Astrocyte (in vitro differentiated cells and primary cell): ENCODE data around the gene DHX36. TPM values are rescaled to one million over a fixed set of nuclear protein-coding genes. Genes with fewer than 3 reads are reported as not detected.

ENCODE experiments used
- DNase-seq: peaks from one replicate; pipeline ENCODE4 v3.0.0-alpha.2; 2010; ENCODE audit warnings: low read depth
- FAIRE-seq: peaks from 2 replicates; lab custom pipeline; 2011; peaks lifted over from hg19 to GRCh38; lab: Jason Lieb, UNC
- H2AFZ ChIP-seq: 2 replicates; pipeline ENCODE4 v1.6.0; 2012; ENCODE audit warnings: low read depth, low read length, inconsistent platforms
- H3K27ac ChIP-seq: 2 replicates; pipeline ENCODE4 v1.5.1; 2011; ENCODE audit warnings: low read depth, low read length, inconsistent platforms
- H3K27me3 ChIP-seq: 2 replicates; pipeline ENCODE4 v1.6.0; 2011; ENCODE audit warnings: low read length, inconsistent platforms; ENCODE audit not compliant: insufficient read depth
- H3K36me3 ChIP-seq: 2 replicates; pipeline ENCODE4 v1.5.1; 2011; ENCODE audit warnings: low read length, inconsistent platforms; ENCODE audit not compliant: insufficient read depth
- H3K4me1 ChIP-seq: 2 replicates; pipeline ENCODE4 v1.5.1; 2011; ENCODE audit warnings: low read length, inconsistent platforms; ENCODE audit not compliant: insufficient read depth
- H3K4me2 ChIP-seq: 2 replicates; pipeline ENCODE4 v1.6.0; 2012; ENCODE audit warnings: low read length, inconsistent platforms
- H3K4me3 ChIP-seq: 2 replicates; pipeline ENCODE4 v1.5.1; 2011; ENCODE audit warnings: low read depth, mild to moderate bottlenecking, low read length, inconsistent platforms; ENCODE audit not compliant: insufficient read depth
- H3K79me2 ChIP-seq: 2 replicates; pipeline ENCODE4 v1.6.0; 2012; ENCODE audit warnings: mild to moderate bottlenecking, low read length, inconsistent platforms; ENCODE audit not compliant: insufficient read depth
- H3K9ac ChIP-seq: 2 replicates; pipeline ENCODE4 v1.6.0; 2012; ENCODE audit warnings: mild to moderate bottlenecking, low read length, inconsistent platforms
- H3K9me3 ChIP-seq: 2 replicates; pipeline ENCODE4 v1.5.1; 2012; ENCODE audit warnings: low read depth, mild to moderate bottlenecking, low read length, inconsistent platforms; ENCODE audit not compliant: insufficient read depth
- H4K20me1 ChIP-seq: 2 replicates; pipeline ENCODE4 v1.6.0; 2012; ENCODE audit warnings: low read length, inconsistent platforms; ENCODE audit not compliant: insufficient read depth
- H3K27ac Mint-ChIP-seq: one replicate; pipeline ENCODE4 v1.8.0; 2021; ENCODE audit warnings: mild to moderate bottlenecking, mixed read lengths; ENCODE audit not compliant: unreplicated experiment
- H3K27me3 Mint-ChIP-seq: one replicate; pipeline ENCODE4 v1.8.0; 2021; ENCODE audit warnings: low read depth, mixed read lengths; ENCODE audit not compliant: unreplicated experiment
- H3K36me3 Mint-ChIP-seq: one replicate; pipeline ENCODE4 v1.8.0; 2021; ENCODE audit warnings: low read depth, mixed read lengths; ENCODE audit not compliant: unreplicated experiment
- H3K4me1 Mint-ChIP-seq: one replicate; pipeline ENCODE4 v1.8.0; 2021; ENCODE audit warnings: low read depth, mixed read lengths; ENCODE audit not compliant: unreplicated experiment
- H3K4me3 Mint-ChIP-seq: one replicate; pipeline ENCODE4 v1.8.0; 2021; ENCODE audit warnings: mild to moderate bottlenecking, moderate library complexity, mixed read lengths; ENCODE audit not compliant: unreplicated experiment
- H3K9me3 Mint-ChIP-seq: one replicate; pipeline ENCODE4 v1.8.0; 2021; ENCODE audit warnings: mild to moderate bottlenecking, mixed read lengths; ENCODE audit not compliant: unreplicated experiment
- CTCF ChIP-seq: IDR thresholded peaks from 2 replicates; pipeline ENCODE4 v1.5.1; 2011; ENCODE audit warnings: low read depth, mild to moderate bottlenecking, inconsistent platforms, low read length, moderate library complexity; ENCODE audit not compliant: insufficient read depth
- EZH2 ChIP-seq: IDR thresholded peaks from 2 replicates; pipeline ENCODE4 v1.6.1; 2012; ENCODE audit warnings: mild to moderate bottlenecking, low read length, inconsistent platforms; ENCODE audit not compliant: insufficient read depth
- total RNA-seq: library from RNA; stranded (reverse); gene quantifications from 2 replicates; pipeline ENCODE4 v1.2.1, GENCODE V29; 2021

DHX36 gene
- total RNA-seq, 1 donor from 2014 or later, result 68.9 TPM

GRCh38 chr3:154273381-154273780 is 50.9 kb downstream of the DHX36 start:
- no peaks in the 10 kb centered on the region for H3K4me1 ChIP-seq
- H3K9me3 ChIP-seq, result no peaks in the 10 kb centered on the region
- Mint-ChIP-seq H3K9me3 (no peaks in the 10 kb centered on the region), H3K36me3 (peaks cover 4% of the 10 kb centered on the region), H3K4me1 (no peaks in the 10 kb centered on the region), H3K4me3 (no peak overlapping the region), H3K27ac (no peak overlapping the region), H3K27me3 (no peaks in the 10 kb centered on the region)
- FAIRE-seq (no peak), DNase-seq (no peak)
- H3K4me2 ChIP-seq, result no peak overlapping the region
- H3K4me3 ChIP-seq, result no peak overlapping the region
- TF ChIP-seq CTCF (no peak), EZH2 (no peak)
- H2AFZ ChIP-seq, result no peak overlapping the region
- no peaks in the 10 kb centered on the region for H3K79me2 ChIP-seq
- no peak overlapping the region for H3K9ac ChIP-seq
- peaks cover 52% of the 10 kb centered on the region for H3K36me3 ChIP-seq
- no peaks in the 10 kb centered on the region for H4K20me1 ChIP-seq
- H3K27me3 ChIP-seq, result no peaks in the 10 kb centered on the region
- H3K27ac ChIP-seq, result no peak overlapping the region

- H3K9me3 Mint-ChIP-seq, result no peaks in the 10 kb centered on the region
- FAIRE-seq, result no peak
- peaks cover 6% of the 10 kb centered on the region for H3K36me3 Mint-ChIP-seq
- Histone ChIP-seq H3K4me2 (no peak overlapping the region), H3K27ac (no peak overlapping the region), H3K27me3 (no peaks in the 10 kb centered on the region), H3K9me3 (no peaks in the 10 kb centered on the region), H3K36me3 (peaks cover 31% of the 10 kb centered on the region), H3K9ac (no peak overlapping the region), H3K4me3 (no peak overlapping the region), H3K4me1 (no peaks in the 10 kb centered on the region), H3K79me2 (no peaks in the 10 kb centered on the region), H4K20me1 (no peaks in the 10 kb centered on the region), H2AFZ (no peak overlapping the region)
- no peak overlapping the region for H3K4me3 Mint-ChIP-seq
- peaks cover 2% of the 10 kb centered on the region for H3K4me1 Mint-ChIP-seq
- H3K27ac Mint-ChIP-seq, result no peak overlapping the region
- no peaks in the 10 kb centered on the region for H3K27me3 Mint-ChIP-seq
- no peak for TF ChIP-seq EZH2
- no peak for TF ChIP-seq CTCF
- DNase-seq, result no peak
Measured at GRCh38 chr3:154254527-154254926, 69.8 kb downstream of the DHX36 start.

- no peak overlapping the region for H3K9ac ChIP-seq
- Mint-ChIP-seq H3K27ac (peak overlapping the region; percentile 21), H3K4me3 (no peak overlapping the region), H3K9me3 (no peaks in the 10 kb centered on the region), H3K27me3 (no peaks in the 10 kb centered on the region), H3K4me1 (peaks cover 2% of the 10 kb centered on the region), H3K36me3 (peaks cover 7% of the 10 kb centered on the region)
- TF ChIP-seq CTCF, result peak; percentile 94
- no peak for TF ChIP-seq EZH2
- peak; percentile 64 for DNase-seq
- H3K27me3 ChIP-seq, result no peaks in the 10 kb centered on the region
- H3K4me2 ChIP-seq, result peak overlapping the region; percentile 74
- no peaks in the 10 kb centered on the region for H3K4me1 ChIP-seq
- peak; percentile 78 for FAIRE-seq
- H3K36me3 ChIP-seq, result peaks cover 32% of the 10 kb centered on the region
- H4K20me1 ChIP-seq, result no peaks in the 10 kb centered on the region
- no peak overlapping the region for H3K4me3 ChIP-seq
- no peak overlapping the region for H2AFZ ChIP-seq
- H3K9me3 ChIP-seq, result no peaks in the 10 kb centered on the region
- H3K27ac ChIP-seq, result no peak overlapping the region
- H3K79me2 ChIP-seq, result no peaks in the 10 kb centered on the region
Measured at GRCh38 chr3:154252759-154253638, 71.3 kb downstream of the DHX36 start.
